GM12873 (cell line): ENCODE data around the gene MAGI1.

Experiments used
- CTCF ChIP-seq: IDR thresholded peaks from 2 replicates; pipeline ENCODE4 v1.5.1; 2012; ENCODE audit warnings: low read depth, mild to moderate bottlenecking, moderate library complexity, low read length, control low read depth; ENCODE audit not compliant: insufficient read depth; ENCODE audit errors: missing control alignments

The MAGI1 gene

GRCh38 chr3:65653731-65654130, 385.0 kb downstream of the MAGI1 start:
- TF ChIP-seq CTCF, result no peak

GRCh38 chr3:65650247-65650646, 388.5 kb downstream of the MAGI1 start:
- no peak for TF ChIP-seq CTCF

GRCh38 chr3:65647369-65647768, 391.3 kb downstream of the MAGI1 start:
- no peak for TF ChIP-seq CTCF

GRCh38 chr3:65642883-65643282, 395.8 kb downstream of the MAGI1 start:
- TF ChIP-seq CTCF, result no peak

- no peak for TF ChIP-seq CTCF
Measured at GRCh38 chr3:65641777-65642176, 396.9 kb downstream of the MAGI1 start.

GRCh38 chr3:65641045-65641444, 397.7 kb downstream of the MAGI1 start:
- TF ChIP-seq CTCF, result no peak

GRCh38 chr3:65639444-65639843, 399.3 kb downstream of the MAGI1 start:
- no peak for TF ChIP-seq CTCF
